Measurements from ENCODE around the gene IKBIP. TPM values are rescaled to one million over a fixed set of nuclear protein-coding genes. Genes with fewer than 3 reads are reported as not detected.

IKBIP gene
- total and polyA plus RNA-seq, 7 donors: 4.8 to 15.2 (median 7.2) TPM

- Histone ChIP-seq H3K27me3 (no peaks in the 10 kb centered on the region), H3K4me1 (no peaks in the 10 kb centered on the region), H3K27ac (no peak overlapping the region), H3K36me3 (peaks cover 0 to 51% (median 7%) of the 10 kb centered on the region in 4 donors), H3K4me3 (no peak overlapping the region), H3K9me3 (no peaks in the 10 kb centered on the region)
- 92 to 96% methylated on average over 7 of the region's 7 CpGs for WGBS, 2 donors
- intact Hi-C loops (cut with DNase I): no loop called here
- TF ChIP-seq POLR2AphosphoS5 (IDR thresholded peaks at IDR 0.05): no peak
- no peak for TF ChIP-seq POLR2A (IDR thresholded peaks at IDR 0.05)
- TF ChIP-seq CTCF (IDR thresholded peaks at IDR 0.05): no peak
- TF ChIP-seq EP300 (IDR thresholded peaks at IDR 0.05): no peak
- no peak for DNase-seq
Measured at GRCh38 chr12:98671459-98671858, 26.9 kb upstream of the IKBIP start.

- Histone ChIP-seq H3K27me3 (no peaks in the 10 kb centered on the region), H3K9me3 (no peaks in the 10 kb centered on the region), H3K4me1 (no peaks in the 10 kb centered on the region), H3K4me3 (no peak overlapping the region), H3K36me3 (peaks cover 0 to 68% (median 10%) of the 10 kb centered on the region in 4 donors), H3K27ac (no peak overlapping the region)
- no peak for DNase-seq
- 85 to 97% methylated on average over 3 of the region's 3 CpGs for WGBS, 2 donors
- TF ChIP-seq POLR2A (IDR thresholded peaks at IDR 0.05): no peak
- no peak for TF ChIP-seq POLR2AphosphoS5 (IDR thresholded peaks at IDR 0.05)
- no peak for TF ChIP-seq CTCF (IDR thresholded peaks at IDR 0.05)
- no peak for TF ChIP-seq EP300 (IDR thresholded peaks at IDR 0.05)
- intact Hi-C loops (cut with DNase I): no loop called here
Measured at GRCh38 chr12:98669751-98670150, 25.2 kb upstream of the IKBIP start.

DNA sequence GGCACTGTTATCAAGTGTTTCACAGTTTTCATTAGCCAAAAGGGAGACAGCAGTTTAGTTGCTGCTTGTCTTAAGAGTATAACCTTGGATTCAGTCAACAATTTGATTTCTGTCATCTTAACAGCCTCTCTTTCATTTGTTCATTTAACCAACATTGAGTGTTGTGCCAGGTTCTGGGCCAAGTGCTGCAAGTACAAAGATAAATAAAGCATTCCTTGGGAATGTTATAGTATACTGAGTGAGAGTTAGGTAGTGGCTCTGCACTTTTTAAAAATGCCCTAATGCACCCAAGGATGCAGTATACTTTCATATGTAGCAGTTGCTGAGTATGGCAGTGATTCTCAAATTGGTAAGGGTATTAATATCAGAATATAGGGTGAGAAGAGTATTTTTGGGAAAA is 15.9 kb upstream of the IKBIP start:
- Histone ChIP-seq H3K27ac (no peak overlapping the region), H3K27me3 (no peaks in the 10 kb centered on the region), H3K4me1 (no peaks in the 10 kb centered on the region), H3K36me3 (peaks cover 0 to 80% (median 14%) of the 10 kb centered on the region in 4 donors), H3K4me3 (no peak overlapping the region), H3K9me3 (no peaks in the 10 kb centered on the region)
- intact Hi-C loops (cut with DNase I): no loop called here
- DNase-seq: no peak
- TF ChIP-seq POLR2AphosphoS5 (IDR thresholded peaks at IDR 0.05) (no peak), EP300 (IDR thresholded peaks at IDR 0.05) (no peak)

DNA sequence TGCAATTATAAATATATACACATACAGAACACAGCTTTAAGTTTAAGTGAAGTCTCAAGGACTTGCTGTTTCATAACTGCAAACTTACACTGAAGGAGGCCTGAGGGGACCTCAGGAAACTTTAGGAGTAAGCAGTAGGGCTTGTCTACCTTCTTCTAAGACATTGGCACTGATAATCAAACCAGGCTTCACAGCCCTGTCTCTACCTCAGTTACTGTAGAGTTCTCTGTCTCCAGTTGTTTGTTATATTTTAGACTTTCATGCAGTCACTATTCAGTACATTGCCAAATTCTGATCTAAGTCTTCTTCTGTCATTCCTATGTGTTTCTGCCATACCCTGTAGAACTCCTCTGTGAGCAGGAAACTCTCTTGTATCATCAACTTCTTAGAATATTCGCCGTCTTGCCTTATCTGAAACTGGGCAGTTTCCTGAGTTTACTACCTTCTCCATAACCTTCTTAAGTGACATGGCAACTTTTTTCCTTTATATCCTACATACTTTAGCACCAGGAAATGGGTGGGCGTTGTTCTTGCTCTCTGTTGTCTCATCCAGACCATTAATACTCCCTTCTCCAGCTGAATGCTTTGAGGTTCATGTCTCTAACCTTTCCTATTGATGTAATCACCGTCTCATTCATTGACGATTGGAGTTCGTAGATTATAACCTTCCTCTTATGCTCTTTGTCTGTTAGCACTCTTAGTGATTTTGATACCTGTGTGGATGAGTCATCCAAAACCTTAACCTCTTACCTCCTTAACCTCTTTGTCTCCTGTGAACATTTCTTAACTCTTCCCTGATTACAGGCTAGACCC is 11.9 kb upstream of the IKBIP start:
- peaks cover 0 to 53% (median 2%) of the 10 kb centered on the region in 4 donors for H3K36me3 ChIP-seq
- H3K27ac ChIP-seq: no peak overlapping the region
- TF ChIP-seq CTCF (IDR thresholded peaks at IDR 0.05): no peak
- TF ChIP-seq POLR2AphosphoS5 (IDR thresholded peaks at IDR 0.05): no peak
- no peak for TF ChIP-seq EP300 (IDR thresholded peaks at IDR 0.05)
- TF ChIP-seq POLR2A (IDR thresholded peaks at IDR 0.05): no peak
- no peak overlapping the region for H3K4me3 ChIP-seq
- H3K4me1 ChIP-seq: no peaks in the 10 kb centered on the region
- no peaks in the 10 kb centered on the region for H3K9me3 ChIP-seq
- no peak for DNase-seq
- 49 to 63% methylated on average over 6 of the region's 6 CpGs for WGBS, 2 donors
- no peaks in the 10 kb centered on the region for H3K27me3 ChIP-seq
- intact Hi-C loops (cut with DNase I): no loop called here

- 89 to 97% methylated on average over 1 of the region's 1 CpG for WGBS, 2 donors
- TF ChIP-seq POLR2A (IDR thresholded peaks at IDR 0.05): no peak
- TF ChIP-seq CTCF (IDR thresholded peaks at IDR 0.05): peak in 2 of 4 experiments; percentile 36 to 52
- no peak for DNase-seq
- Histone ChIP-seq H3K9me3 (no peaks in the 10 kb centered on the region), H3K4me1 (no peaks in the 10 kb centered on the region), H3K36me3 (peaks cover 0 to 60% (median 2%) of the 10 kb centered on the region in 4 donors), H3K4me3 (no peak overlapping the region), H3K27me3 (no peaks in the 10 kb centered on the region), H3K27ac (no peak overlapping the region)
- intact Hi-C loops (cut with DNase I): loop anchor here (5.0 kb wide), 1 partner anchor 87 kb away; no protein-coding TSS in a partner anchor
Measured at GRCh38 chr12:98653866-98654493, 9.4 kb upstream of the IKBIP start.

Measured in sigmoid colon (tissue), 7 donors.